OCI-LY3 (cell line): ENCODE results near the gene COMMD1.

Experiments used
- EZH2phosphoT487 ChIP-seq: fragments of 200-600 bp; shearing (Covaris generic); IDR thresholded peaks from 2 replicates; pipeline ENCODE4 v1.6.1; 2018; ENCODE audit warnings: antibody characterized with exemption, mixed run types, low read depth
- TF ChIP-seq, protein P1 (sequence below): fragments of 200-600, 300-600 bp; sonication (generic); IDR thresholded peaks from 2 replicates; pipeline ENCODE4 v1.5.1; 2014; ENCODE audit warnings: antibody characterized with exemption, low read length, low read depth

DNA sequence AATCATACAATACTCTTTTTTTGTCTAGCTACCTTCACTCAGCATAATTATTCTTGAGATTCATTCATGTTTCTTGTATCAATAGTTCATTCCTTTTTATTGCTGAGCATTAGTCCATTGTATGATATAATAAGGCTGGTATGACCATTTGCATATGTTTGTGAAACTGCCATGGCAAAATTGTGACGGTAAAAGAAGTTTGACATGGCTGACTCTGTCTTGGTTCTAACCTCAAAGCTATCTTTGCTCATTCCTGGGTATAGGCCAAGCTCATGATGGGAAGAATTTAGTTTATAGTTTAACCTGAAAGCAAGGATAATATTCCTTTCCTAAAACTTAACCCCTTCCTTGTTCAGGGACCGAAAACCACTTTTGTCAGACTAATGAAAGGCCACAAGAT lies 46.4 kb downstream of the COMMD1 start:
- TF ChIP-seq, protein P1, sequence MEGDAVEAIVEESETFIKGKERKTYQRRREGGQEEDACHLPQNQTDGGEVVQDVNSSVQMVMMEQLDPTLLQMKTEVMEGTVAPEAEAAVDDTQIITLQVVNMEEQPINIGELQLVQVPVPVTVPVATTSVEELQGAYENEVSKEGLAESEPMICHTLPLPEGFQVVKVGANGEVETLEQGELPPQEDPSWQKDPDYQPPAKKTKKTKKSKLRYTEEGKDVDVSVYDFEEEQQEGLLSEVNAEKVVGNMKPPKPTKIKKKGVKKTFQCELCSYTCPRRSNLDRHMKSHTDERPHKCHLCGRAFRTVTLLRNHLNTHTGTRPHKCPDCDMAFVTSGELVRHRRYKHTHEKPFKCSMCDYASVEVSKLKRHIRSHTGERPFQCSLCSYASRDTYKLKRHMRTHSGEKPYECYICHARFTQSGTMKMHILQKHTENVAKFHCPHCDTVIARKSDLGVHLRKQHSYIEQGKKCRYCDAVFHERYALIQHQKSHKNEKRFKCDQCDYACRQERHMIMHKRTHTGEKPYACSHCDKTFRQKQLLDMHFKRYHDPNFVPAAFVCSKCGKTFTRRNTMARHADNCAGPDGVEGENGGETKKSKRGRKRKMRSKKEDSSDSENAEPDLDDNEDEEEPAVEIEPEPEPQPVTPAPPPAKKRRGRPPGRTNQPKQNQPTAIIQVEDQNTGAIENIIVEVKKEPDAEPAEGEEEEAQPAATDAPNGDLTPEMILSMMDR: no peak
- TF ChIP-seq EZH2phosphoT487: no peak
